Globus pallidus (tissue), 1 donor: ENCODE measurements around the gene PHKA2.

Experiments used
- DNase-seq: peaks from one replicate; pipeline ENCODE4 v3.0.0-alpha.2; 2015; ENCODE audit warnings: low spot score

Gene PHKA2

DNA sequence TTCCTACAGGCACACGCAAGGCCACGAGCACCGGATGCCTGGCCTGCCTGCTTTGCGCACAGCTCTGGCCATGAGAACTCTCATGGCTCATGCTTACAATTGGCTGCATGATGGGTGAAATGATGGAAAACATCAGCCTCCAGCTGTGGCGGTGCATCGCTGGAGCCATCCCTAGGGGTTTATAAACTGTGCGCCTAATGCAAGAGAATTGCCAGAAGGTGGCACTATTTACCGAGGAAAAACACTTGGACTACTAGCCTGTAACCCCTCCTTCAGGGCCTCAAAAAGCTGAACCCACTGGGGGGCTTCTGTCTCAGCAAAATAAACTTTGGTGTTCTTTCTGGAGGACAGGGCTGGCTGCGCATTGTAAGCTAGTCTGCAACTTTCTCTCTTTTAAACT lies 51.9 kb downstream of the PHKA2 start:
- peak; percentile 34 for DNase-seq

- no peak for DNase-seq
Observed at GRCh38 chrX:18929775-18930174, 54.1 kb downstream of the PHKA2 start.

GRCh38 chrX:18927558-18927957 lies 56.4 kb downstream of the PHKA2 start:
- DNase-seq, result no peak

DNA sequence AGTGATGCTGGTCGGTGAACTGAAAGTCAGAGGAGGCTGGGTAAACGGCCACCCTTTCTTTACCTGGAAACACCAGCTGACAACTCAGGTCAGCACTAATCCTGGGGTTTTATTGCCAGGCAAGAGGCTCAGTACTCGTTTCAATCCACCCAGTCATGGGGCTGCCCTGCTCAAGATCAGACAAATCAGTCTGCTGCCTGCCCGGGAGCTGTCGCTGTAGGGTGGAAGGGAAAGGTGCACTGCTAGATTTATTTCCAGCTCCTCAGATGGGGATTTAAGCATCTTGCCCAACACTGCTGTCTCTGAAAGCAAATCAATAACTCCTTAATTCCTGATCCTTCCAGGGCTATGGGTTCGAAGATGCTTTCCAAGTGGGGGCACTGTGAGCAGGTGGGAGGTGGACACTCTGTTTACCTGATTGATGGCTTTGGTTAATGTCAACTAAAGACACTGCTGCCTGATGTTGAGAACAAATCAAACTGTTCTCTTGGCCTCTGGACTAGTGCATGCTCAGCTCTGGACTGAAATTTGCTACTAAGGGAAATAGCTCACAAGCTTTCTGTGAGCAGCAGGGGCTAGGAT lies 59.3 kb downstream of the PHKA2 start:
- DNase-seq, result no peak

GRCh38 chrX:18920566-18920965 lies 63.3 kb downstream of the PHKA2 start:
- DNase-seq, result no peak

DNA sequence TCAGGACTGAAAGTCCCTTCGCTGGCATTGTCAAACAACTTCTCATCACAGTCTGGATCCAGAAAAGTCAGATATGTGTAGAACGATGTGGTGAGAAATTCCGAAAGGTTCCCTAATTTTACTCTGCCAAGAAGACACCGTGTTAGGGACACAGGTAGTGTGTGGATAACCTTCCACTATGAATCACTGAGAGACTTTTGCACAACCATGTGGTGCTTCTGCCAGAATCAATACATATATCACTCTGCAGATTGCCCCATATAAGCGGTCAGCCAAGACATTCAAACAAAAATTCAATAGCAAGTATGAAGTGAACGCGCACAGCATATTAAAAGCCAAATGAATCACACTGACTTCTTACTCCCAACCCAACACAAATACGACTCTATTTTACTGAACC lies 63.8 kb downstream of the PHKA2 start:
- no peak for DNase-seq

GRCh38 chrX:18917831-18918230 lies 66.1 kb downstream of the PHKA2 start:
- DNase-seq, result no peak

GRCh38 chrX:18906286-18906685 lies 77.6 kb downstream of the PHKA2 start:
- DNase-seq, result no peak

DNA sequence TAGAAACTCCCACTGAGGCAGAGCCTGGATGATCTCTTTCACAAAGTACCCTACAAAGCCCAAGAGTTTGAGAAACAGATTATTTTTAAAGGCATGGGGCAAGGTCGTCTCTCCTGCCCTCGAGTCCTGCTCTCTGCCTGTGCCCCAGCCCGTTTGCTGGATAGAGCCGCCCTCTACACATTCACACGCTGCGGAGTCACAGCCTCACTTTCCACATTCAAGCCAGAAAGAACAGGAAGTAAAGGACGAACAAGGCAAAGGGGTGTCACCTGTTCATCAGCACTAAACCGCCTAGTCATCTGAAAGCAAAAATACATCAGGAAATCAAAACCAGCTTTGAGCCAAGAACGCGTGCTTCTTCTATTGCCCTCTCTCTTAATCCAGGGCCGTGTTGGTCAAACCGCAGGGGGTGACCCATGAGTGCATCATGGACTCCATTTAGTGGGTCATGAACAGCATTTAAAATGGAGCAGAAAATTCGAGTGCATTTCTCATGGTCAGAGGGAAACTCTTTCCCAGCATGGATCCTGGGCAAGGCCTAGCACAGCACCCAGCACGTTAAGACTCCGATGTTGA lies 83.4 kb downstream of the PHKA2 start:
- DNase-seq, result no peak

- DNase-seq, result no peak
Observed at GRCh38 chrX:18899796-18900380, 84.0 kb downstream of the PHKA2 start.

- DNase-seq, result no peak
Observed at GRCh38 chrX:18898492-18898891, 85.4 kb downstream of the PHKA2 start.

- no peak for DNase-seq
Observed at GRCh38 chrX:18898091-18898490, 85.8 kb downstream of the PHKA2 start.

DNA sequence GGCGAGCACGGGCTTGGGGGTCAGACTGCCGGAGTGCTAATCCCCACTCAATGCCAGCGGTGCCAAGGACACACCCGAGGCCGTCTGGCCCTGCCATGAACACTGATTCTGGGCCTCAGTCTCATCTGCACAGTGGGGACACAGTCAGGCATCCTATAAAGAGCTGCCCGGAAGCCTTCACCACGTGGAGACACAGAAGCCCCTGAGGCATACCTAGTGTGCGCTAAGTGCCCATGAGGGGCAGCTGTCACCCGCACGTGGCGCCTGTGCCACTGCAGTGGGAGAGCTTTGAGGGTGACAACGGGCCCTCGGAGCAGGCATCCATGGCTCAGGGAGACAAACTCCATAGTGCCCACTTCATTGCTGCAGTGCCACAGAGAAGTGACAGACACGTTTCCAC lies 86.3 kb downstream of the PHKA2 start:
- no peak for DNase-seq

- DNase-seq, result no peak
Observed at GRCh38 chrX:18896680-18897544, 87.0 kb downstream of the PHKA2 start.

GRCh38 chrX:18895189-18895951 lies 88.5 kb downstream of the PHKA2 start:
- DNase-seq, result no peak

- DNase-seq, result no peak
Observed at GRCh38 chrX:18894156-18894555, 89.8 kb downstream of the PHKA2 start.

GRCh38 chrX:18893536-18893935 lies 90.4 kb downstream of the PHKA2 start:
- DNase-seq, result no peak

GRCh38 chrX:18892899-18893298 lies 91.0 kb downstream of the PHKA2 start:
- DNase-seq, result no peak

- no peak for DNase-seq
Observed at GRCh38 chrX:18891548-18891945, 92.4 kb downstream of the PHKA2 start.

GRCh38 chrX:18890724-18891547 lies 93.0 kb downstream of the PHKA2 start:
- no peak for DNase-seq

GRCh38 chrX:18890049-18890381 lies 93.9 kb downstream of the PHKA2 start:
- no peak for DNase-seq
